ENCODE data around the gene RPL13. TPM values are rescaled to one million over a fixed set of nuclear protein-coding genes. Genes with fewer than 3 reads are reported as not detected.

The RPL13 gene
- total and polyA plus RNA-seq, 9 of the 15 experiments (the other 6 are each of a cell fraction or from before 2014, with no cell fraction given), result 227 to 6,042 (median 1,633) TPM

DNA sequence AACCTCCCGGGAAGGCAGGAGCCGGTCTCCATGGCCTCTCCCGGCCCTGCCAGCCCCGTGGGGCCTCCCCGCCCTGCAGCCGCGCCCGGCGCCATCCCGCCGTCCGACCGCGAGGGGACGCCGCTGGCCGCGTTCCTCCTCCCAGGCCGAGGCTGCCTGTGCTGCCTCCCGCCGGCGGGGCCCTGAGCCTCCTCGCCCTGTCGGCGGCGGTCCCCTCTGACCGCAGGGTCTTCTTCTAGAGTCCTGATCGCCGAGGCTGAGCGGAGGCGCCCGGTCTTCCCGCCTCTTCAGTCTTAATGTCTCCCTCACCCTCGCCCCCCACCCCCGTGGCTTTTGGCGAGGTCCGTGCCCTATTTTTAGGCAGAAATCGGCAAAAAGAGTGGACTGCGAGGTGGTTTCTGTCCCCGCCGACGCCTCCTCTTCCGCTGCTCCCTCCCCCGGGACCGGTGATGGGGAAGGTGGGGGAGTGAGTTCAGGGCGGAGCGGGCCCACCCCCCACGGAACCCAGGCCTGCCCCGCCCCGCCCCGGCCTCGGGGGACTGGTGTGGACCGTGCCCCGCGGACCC, 14.3 kb downstream of the RPL13 start (continued):
- no peak for TF ChIP-seq NR2F6 (CRISPR knock-in tag; IDR thresholded peaks at IDR 0.05)
- TF ChIP-seq RBM34 (IDR thresholded peaks at IDR 0.05; ENCODE audit: borderline replicate concordance, insufficient read depth, low read length), result no peak
- no peak for TF ChIP-seq NFATC3 (IDR thresholded peaks at IDR 0.05)
- no peak for TF ChIP-seq KLF1 (tag; IDR thresholded peaks at IDR 0.05)
- no peak for TF ChIP-seq SRSF3 (IDR thresholded peaks at IDR 0.05; ENCODE audit: insufficient read depth, low read length)
- no peak for TF ChIP-seq ZNF76 (CRISPR knock-in tag; IDR thresholded peaks at IDR 0.05; ENCODE audit: borderline replicate concordance)
- TF ChIP-seq, protein P1, sequence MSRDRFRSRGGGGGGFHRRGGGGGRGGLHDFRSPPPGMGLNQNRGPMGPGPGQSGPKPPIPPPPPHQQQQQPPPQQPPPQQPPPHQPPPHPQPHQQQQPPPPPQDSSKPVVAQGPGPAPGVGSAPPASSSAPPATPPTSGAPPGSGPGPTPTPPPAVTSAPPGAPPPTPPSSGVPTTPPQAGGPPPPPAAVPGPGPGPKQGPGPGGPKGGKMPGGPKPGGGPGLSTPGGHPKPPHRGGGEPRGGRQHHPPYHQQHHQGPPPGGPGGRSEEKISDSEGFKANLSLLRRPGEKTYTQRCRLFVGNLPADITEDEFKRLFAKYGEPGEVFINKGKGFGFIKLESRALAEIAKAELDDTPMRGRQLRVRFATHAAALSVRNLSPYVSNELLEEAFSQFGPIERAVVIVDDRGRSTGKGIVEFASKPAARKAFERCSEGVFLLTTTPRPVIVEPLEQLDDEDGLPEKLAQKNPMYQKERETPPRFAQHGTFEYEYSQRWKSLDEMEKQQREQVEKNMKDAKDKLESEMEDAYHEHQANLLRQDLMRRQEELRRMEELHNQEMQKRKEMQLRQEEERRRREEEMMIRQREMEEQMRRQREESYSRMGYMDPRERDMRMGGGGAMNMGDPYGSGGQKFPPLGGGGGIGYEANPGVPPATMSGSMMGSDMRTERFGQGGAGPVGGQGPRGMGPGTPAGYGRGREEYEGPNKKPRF (IDR thresholded peaks at IDR 0.05; ENCODE audit: low read depth, low read length), result no peak
- no peak for TF ChIP-seq SMAD1 (IDR thresholded peaks at IDR 0.05; ENCODE audit: low read depth, low read length, partially characterized antibody)
- peak; percentile 59; the same call in 1 of the 2 replicates for TF ChIP-seq CREM (IDR thresholded peaks at IDR 0.05; ENCODE audit: low read depth)
- no peak for TF ChIP-seq CCNT2 (IDR thresholded peaks at IDR 0.05; ENCODE audit: borderline replicate concordance, extremely low read depth, insufficient read length, low read depth, low read length)
- TF ChIP-seq BRD9 (IDR thresholded peaks at IDR 0.05; ENCODE audit: low read depth, partially characterized antibody), result no peak
- TF ChIP-seq TEAD1 (CRISPR knock-in tag; IDR thresholded peaks at IDR 0.05), result no peak
- TF ChIP-seq ZNF143 (CRISPR knock-in tag; IDR thresholded peaks at IDR 0.05), result no peak
- no peak for TF ChIP-seq ZNF699 (CRISPR knock-in tag; IDR thresholded peaks at IDR 0.05; ENCODE audit: insufficient replicate concordance)
- TF ChIP-seq TRIM28 (IDR thresholded peaks at IDR 0.05), result no peak
- TF ChIP-seq, protein P2, sequence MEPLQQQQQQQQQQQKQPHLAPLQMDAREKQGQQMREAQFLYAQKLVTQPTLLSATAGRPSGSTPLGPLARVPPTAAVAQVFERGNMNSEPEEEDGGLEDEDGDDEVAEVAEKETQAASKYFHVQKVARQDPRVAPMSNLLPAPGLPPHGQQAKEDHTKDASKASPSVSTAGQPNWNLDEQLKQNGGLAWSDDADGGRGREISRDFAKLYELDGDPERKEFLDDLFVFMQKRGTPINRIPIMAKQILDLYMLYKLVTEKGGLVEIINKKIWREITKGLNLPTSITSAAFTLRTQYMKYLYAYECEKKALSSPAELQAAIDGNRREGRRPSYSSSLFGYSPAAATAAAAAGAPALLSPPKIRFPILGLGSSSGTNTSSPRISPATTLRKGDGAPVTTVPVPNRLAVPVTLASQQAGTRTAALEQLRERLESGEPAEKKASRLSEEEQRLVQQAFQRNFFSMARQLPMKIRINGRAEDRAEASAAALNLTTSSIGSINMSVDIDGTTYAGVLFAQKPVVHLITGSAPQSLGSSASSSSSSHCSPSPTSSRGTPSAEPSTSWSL (CRISPR knock-in tag; IDR thresholded peaks at IDR 0.05; ENCODE audit: borderline replicate concordance), result no peak
- TF ChIP-seq, protein P3, sequence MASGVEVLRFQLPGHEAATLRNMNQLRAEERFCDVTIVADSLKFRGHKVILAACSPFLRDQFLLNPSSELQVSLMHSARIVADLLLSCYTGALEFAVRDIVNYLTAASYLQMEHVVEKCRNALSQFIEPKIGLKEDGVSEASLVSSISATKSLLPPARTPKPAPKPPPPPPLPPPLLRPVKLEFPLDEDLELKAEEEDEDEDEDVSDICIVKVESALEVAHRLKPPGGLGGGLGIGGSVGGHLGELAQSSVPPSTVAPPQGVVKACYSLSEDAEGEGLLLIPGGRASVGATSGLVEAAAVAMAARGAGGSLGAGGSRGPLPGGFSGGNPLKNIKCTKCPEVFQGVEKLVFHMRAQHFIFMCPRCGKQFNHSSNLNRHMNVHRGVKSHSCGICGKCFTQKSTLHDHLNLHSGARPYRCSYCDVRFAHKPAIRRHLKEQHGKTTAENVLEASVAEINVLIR (CRISPR knock-in tag; IDR thresholded peaks at IDR 0.05), result no peak
- no peak for TF ChIP-seq FOXA3 (CRISPR knock-in tag; conservative IDR thresholded peaks at IDR 0.05 in 1 of 2, IDR thresholded peaks at IDR 0.05 in 1 of 2)
- TF ChIP-seq EWSR1 (IDR thresholded peaks at IDR 0.05; ENCODE audit: borderline replicate concordance, low read depth, partially characterized antibody), result no peak
- TF ChIP-seq, protein P4, sequence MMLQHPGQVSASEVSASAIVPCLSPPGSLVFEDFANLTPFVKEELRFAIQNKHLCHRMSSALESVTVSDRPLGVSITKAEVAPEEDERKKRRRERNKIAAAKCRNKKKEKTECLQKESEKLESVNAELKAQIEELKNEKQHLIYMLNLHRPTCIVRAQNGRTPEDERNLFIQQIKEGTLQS (IDR thresholded peaks at IDR 0.05), result no peak
- TF ChIP-seq, protein P4 (CRISPR knock-in tag; conservative IDR thresholded peaks at IDR 0.05), result no peak; the same call in 1 of the 2 replicates
- TF ChIP-seq ESRRA (IDR thresholded peaks at IDR 0.05; ENCODE audit: borderline replicate concordance, low read depth), result peak; percentile 83; the same call in 1 of the 2 replicates
